NCI-H1436 treated with DMSO at 0.1 percent for 48 hours (cell line): Measurements from ENCODE around the gene FUCA2.
"Not testable (repeated sequence)": the region's sequence is repeated elsewhere in the genome, so short reads cannot be mapped to it uniquely, and the experiment has no call there.

Experiments used
- DNase-seq: peaks from one replicate; lab custom pipeline; 2025; lab: John Stamatoyannopoulos, UW

FUCA2 gene

DNA sequence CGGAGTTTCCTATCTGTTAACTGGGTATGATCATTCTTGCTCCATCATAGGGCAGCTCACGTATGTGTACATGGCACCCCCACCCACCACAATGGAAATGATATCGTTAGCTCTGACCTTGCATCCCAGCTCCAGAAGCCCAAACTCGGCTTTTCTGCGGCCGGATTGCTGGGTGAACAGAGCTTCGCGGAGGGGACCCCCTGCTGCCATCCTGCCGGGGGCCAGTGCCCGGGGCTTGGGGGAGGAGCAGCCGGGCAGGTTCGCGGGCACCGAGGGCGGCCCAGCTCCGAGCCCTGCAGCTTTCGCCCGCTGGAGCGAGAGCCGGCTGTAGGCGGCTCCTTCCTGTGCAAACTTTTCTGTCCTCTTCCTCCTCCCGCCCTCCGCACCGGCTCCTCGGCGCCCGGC, 24.9 kb upstream of the FUCA2 start:
- no peak for DNase-seq

DNA sequence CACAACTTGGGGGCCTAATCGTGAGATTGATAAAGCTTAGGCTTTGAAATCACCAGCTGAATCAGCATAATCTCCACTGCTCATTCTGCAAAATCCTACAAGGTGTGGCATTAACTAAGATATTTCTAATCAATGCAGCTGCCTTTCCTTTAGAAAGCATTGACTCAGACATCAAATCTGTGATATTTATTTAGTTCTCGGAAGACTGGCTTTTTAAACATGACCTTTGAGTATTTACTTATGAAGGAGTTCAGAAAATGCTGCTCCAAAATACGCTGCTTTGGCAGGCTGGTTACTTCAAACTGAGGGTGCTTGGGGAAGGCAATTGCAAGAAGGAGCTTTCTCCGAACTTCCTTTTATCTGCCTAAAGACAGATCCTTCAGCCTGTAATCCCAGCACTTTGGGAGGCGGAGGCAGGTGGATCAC, 23.7 kb upstream of the FUCA2 start:
- no peak for DNase-seq

DNA sequence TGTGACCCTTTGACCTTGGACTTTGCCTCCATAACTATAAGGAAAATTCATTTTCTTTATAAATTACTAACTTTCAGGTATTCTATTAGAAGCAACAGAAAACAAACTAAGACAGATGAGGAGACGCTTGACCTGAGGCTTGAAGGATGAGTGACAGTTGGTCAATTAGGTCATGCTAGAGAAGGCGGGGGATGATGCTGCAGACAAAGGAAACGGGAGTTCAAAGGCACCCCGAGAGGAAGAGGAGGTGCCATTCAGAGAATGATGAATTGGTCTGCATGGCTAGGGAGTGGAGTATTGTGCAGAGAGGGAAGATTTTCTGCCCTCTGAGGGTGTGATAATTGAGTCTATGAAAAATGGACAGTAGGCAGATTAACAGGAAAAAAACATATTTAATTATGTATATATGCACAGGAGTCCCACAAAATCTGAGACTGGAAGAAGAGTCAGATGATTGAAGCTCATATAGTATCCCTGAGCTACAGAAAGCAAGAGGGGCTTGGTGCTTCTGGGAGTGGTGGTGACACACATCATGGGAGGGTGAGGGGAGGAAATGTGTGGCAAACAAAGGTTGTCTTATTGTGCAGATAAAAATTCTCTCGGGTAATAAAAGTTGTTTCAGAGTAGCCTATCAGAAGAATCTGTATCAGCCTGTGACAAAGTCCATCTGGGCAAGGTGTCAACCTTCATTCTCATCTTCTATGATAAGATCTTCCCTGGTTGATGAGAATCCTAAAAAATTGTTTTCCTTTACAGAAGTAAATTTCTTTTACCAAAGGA, 20.4 kb upstream of the FUCA2 start:
- no peak for DNase-seq

DNA sequence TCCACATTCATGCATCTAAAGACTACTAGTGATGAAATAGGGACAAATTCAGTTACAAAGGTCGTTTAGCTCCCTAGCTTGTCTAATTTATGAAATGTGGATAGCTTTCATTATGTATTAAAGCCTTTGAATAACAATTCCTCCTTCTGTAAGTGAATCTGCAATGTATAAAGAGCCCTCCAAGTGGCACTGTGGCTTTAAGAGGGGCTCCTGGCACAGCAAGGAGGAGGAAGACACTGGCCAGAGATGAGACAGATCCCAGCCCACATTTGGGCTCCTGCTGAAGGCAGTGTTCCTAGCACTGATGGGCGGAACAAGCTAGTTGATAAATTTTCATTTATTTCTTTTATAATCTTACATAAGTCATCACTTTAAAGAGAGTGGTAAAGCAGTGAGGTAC, 17.6 kb upstream of the FUCA2 start:
- DNase-seq, result no peak

DNA sequence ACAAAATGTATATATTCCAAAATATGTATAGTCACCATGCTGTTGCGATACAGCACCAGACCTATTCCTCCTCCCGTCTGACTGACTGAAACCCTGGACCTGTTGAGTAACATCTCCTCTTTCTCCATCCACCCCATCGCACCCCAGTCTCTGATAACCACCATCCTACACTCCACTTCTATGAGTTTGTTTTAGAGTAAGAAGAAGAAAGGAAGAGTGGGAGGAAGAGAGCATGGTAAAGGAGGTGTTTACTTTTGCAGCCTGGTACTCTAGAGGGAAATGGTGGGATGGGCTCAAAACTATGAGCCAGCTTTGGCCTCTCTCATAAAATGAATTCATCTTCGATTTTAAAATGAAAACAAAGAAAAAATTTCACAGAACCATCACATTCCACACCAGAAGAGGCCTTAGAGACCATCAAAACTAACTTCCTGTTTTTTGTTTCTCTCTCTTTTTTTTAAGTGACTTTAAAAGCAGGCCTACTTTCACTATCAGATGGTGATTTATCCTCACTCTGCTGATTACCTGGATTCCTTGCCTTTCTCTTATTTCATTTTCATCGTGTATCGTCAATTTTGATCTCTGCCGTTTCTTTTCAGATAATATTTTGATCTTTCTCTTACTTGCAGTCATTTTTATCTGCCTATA, 16.8 kb upstream of the FUCA2 start:
- no peak for DNase-seq

DNA sequence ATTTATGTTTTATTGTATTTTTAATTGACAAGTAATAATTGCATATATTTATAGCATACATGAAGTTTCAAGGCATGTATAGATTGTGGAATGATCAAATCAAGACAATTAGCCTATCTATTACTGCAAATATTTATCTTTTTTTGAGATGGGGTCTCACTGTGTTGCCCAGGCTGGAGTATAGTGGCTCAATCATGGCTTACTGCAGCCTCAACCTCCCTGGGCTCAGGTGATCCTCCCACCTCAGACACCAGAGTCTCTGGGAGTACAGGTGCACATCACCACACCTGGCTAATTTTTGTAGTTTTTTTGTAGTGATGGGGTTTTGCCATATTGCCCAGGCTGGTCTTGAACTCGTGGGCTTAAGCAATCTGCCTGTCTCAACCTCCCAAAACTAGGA, 16.2 kb upstream of the FUCA2 start:
- no peak for DNase-seq

DNA sequence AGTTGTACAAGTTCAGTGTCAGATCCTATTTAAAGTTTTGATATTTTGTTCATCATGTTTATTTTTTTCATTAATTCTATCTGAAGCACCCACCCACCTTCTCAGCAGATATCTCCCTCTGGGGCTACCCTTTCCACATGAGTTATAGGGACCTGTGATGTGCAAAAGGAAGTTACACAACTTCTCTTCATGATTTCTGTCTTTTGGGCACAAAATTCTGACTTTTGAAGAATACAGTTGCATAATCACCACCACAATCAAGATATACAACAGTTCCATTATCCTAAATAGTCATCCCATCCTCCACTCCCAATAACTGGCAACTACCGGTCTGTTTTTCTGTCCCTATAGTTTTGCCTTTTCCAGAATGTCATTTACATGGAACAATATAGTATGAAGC, 13.8 kb upstream of the FUCA2 start:
- no peak for DNase-seq

DNA sequence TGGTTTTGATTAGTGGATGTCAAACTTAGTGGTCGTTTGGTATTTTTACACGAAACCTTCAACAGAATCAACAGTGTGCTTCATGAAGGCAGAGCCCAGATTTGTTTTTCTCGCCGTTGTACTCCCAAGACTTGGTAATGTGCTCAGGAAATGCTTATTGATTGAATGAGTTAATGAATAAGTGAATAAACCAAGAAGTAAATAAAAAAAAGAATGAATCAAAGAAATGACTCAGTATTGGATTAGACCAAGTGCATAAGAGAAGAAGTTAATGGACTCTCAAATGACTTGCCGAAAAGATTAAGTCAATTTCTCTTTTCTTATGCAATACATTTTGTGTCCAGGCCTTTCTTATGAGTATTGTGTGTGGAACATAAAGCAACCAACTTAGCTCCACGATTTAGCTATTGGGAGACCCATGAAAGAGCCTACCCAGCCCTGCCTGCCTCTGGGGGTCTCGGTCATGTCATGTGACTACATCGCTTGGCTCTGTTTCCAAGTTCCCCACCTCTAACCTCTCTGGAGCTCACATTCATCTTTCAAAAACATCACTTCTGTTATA, 10.6 kb upstream of the FUCA2 start:
- DNase-seq, result no peak

DNA sequence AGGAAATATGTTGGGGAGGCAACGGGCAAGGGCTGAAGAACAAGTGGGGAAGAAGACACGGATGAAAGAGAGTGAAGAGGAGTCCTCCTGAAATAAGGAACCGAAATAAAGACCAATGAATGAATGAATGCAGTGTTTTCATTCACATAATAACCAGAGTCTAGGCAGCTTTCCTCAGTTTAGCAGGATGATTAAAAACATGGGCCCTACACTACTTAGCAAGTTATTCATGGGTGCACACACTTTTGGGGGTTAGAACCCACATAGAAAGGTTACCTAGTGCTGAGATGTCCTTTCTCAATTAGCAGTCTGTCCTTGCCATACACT, 5.9 kb upstream of the FUCA2 start:
- DNase-seq, result no peak

DNA sequence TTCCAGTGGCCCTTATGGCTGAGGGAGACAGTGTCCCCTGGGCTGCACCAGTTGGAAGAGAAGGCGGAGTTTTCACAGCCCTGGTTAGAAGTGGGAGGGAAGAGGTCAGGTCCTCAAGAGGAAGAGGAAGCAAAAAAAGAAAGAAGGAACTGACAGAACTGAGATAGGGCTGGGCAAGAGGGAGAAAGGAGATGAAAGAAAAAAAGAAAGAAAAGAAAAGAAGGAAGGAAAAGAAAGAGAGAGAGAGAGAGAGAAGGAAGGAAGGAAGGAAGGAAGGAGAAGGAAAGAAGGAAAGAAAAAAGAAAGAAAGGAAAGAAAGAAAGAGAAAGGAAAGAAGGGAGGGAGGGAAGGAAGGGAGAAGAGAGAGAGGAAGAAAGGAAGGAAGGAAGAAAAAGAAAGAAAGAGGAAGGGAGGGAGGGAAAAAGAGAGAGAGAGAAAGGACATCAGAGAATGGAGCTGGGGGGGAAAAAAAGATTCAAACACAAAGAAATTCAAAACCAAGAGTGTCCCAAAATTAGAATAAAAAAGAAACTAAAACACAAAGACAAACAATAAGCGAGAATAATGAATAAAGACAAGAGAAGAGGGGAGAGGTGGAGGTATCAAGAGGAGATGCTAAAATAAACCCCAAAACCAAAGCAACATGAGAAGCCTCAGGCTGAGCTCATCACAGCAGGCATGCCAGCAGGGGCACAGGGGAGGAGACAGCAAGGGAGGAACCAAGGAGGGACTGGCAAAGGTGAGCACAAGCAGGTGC, 5.3 kb upstream of the FUCA2 start:
- DNase-seq, result no peak

DNA sequence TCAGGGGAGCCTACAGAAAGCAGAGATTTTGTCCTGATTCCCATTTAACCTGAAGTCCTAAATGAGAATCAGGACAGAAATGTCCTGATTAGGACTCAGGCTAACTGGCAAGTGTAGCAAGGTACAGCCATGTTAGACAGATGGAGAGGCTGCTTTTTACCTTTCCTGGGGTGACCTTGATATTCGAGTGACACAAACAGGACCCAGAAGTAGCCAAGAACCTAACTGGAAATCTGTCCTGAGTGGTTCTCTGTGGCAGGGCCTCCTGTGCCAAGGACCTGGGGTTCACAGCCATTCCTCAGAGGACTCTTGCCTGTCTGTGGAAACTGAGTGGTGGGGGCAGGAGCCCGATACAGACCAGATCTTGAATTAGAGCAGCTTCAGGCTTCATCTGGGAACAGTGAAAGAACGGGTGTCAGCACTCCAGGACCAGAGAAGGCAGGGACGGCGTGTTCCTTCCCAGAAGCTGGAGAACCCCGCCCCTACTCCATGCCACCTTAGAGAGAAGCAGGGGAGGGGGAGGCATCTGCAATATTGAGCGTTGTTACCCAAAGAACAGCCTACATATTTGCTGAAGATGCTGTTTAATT, 4.3 kb upstream of the FUCA2 start:
- no peak for DNase-seq

DNA sequence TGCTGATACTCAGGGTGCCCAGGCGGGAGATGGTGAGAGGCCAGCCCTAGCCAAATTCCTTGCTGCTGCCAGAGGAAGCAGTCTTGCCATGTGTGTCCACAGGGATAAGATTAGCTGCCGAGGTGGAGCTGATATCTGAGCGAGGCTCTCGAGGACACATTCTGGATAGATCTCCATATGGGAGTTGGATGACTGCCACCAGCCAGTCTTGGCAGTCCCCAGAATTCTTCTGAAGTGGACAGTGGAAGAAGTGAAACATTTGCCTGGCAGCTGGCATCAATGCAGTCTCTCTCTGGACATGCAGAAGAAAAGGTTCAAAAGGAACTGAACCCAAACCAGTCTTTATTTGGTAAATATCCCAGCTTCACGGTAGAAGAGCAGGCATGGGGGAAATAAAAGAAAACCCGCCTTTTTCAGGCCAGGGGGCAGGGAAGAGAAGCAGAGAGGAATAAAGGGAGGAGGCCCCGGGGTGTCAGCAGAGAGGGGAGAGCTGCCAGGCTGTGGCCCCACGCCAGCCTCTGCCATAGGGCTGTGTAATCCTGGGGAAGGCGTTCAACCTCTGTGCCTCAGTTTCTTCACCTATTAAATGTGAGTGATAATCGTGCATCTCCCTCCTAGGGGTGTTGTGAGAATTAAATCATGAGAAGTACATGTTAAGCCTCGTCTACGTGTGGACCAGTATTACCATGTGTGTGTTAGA, 3.7 kb upstream of the FUCA2 start:
- no peak for DNase-seq

DNA sequence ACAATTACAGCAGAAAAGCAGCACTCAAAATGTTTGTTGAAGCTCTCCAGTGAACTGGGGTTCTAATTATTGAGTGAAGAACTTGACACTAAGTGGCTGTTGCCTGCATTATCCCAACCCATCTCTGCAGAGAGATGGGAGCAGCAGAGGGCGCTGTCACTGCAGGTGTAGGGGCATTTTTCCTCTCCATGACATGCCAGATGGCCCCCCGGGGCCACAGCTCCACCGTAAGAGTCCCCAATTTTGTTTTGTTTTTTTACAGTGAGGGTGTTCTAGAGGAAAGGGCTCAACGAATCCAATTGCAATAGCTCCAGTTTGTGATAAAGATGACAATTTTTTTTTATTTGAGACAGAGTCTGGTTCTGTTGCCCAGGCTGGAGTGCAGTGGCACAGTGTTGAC, 1.9 kb upstream of the FUCA2 start:
- no peak for DNase-seq

DNA sequence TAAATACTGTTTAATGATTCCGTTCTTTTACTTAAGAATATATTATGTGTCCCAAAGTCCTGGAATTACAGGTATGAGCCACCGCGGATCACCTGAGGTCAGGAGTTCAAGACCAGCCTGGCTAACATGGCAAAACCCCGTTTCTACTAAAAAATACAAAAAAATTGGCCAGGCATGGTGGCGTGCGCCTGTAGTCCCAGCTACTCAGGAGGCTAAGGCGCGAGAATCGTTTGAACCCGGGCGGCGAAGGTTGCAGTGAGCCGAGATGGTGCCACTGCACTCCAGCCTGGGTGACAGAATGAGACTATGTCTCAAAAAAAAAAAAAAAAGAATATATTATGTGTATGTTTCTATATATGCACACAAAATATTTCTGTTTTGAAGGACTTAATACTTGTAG, 1.2 kb downstream of the FUCA2 start:
- DNase-seq, result not testable (repeated sequence)

DNA sequence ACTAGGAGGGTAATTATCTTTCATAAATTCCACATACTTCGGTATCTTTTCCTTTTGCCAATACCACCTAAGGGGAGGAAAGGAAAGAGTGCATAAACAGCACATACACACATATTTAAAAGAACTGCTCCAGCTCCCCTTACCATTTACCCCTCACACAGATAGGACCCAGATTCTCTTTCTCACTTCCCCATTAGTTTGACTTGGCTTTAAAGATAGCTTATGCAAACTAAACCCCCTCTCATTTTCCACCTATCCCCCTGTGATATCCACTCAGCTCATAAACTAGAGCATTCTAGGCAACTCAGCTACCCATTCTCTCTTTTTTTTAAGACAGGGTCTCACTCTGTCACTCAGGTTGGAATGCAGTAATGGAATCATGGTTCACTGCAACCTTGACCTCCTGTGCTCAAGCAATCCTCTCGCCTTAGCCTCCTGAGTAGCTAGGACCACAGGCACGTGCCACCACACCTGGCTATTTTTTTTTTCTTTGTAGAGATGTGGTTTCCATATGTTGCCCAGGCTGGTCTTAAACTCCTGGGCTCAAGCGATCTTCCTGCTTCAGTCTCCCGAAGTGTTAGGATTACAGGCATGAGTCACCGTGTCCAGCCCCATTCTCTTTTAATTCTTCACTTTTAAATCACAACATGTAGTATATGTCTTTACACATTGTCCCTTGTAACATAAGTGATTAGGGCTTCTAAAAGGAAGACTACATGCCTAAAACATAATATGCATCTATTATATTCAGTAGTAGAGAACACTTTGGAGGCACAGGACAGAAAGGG, 4.0 kb downstream of the FUCA2 start:
- DNase-seq, result no peak

DNA sequence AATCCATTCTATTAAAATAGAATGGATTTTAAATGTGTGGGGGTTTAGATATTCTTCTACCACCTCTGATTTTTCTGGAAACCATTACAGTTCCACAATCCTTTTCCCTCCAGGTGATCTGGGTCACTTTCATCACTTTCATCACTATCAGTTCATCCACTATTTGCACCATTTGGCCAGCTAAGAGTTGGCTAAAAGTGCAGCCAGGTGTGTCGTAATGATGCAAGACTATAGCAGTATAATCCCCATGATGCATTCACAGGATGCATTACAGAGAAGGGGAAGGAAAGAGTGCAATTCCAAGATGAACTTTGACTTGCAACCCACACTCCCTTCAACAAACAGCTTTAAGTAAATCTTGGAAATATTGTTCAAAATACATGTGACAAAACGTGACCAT, 4.9 kb downstream of the FUCA2 start:
- DNase-seq, result no peak

DNA sequence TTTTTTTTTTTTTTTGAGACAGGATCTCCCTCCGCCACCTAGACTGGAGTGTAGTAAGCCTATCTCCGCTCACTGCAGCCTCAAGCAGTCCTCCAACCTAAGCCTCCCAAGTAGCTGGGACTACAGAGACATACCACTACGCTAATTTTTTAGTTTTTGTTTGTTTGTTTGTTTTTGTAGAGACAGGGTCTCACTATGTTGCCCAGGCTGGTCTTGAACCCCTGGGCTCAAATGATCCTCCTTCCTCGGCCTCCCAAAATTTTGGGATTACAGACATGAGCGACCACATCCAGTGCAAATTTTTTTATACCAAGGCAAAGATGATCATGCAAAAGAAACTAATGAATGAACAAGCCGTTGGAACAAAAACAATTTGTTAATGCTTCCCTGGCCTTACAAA, 5.3 kb downstream of the FUCA2 start:
- no peak for DNase-seq

DNA sequence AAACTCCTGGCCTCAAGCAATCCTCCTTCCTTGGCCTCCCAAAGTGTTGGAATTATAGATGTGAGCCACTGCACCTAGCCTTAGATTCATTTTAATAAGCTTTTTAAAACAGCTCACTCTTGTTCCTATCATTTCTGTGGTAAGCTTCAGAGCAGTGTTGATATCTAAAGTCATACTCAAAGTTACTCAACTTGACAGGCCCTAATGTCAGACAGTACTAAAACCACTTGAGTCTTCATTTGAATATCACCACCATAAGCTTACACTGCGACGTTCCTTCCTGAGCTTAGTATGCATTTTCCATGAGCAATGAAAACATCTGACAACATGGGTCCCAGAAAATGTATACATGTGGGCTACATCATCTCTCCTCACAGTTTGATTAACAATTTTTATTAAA, 6.0 kb downstream of the FUCA2 start:
- no peak for DNase-seq

DNA sequence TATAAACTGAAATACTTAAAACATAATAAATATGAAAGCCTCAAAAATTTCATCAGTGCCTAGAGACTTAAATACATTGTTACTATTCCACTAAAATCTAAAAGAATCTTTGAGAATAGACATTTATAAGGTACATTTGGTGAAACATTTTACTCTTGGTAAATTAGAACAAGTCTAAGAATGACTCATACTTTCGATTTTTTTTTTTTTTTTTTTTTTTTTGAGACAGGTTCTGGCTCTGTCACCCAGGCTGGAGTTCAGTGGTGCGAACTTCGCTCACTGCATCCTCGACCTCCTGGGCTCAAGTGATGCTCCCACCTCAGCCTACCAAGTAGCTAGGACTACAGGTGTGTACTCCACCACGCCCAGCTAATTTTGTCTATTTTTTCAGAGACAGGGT, 6.4 kb downstream of the FUCA2 start:
- DNase-seq, result no peak

DNA sequence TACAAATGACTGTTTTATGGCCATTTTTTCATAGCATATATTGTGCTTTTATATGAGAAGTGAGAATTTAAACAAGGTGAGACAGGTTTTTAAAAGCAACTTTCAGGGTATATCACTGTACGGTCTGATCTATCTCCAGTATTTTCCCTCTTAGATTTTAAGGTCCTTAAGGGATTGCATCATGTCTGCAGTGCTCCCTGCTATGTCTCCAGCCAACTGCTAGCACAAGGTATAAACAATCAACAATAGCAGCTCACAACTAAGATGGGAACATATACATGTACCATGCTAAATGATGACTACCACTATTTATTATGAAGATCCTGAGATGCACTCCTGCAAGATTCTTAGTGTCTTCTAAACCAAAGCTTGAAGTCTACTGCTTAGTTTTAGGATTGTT, 7.2 kb downstream of the FUCA2 start:
- DNase-seq, result no peak

DNA sequence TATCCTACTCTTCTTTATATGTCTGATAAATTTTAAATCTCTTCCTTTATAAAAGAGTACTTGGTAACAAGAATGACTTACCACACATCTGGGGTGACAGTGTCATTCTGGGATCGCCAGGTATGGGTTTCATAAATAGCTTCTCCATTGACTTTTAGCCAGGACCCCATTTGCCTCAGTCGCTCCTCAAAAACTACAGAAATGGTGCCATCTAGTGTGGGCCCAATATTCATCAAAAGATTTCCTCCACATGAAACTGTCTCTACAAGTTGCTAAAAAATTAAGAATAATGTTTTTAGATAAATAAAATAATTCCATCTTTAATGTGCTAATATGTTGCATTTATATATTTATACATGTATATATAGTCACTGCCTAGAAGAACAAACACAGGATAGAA, 9.7 kb downstream of the FUCA2 start:
- no peak for DNase-seq
